ENCODE measurements around the gene ATOSB. TPM values are rescaled to one million over a fixed set of nuclear protein-coding genes. Genes with fewer than 3 reads are reported as not detected.
"Not testable (repeated sequence)": the region's sequence is repeated elsewhere in the genome, so short reads cannot be mapped to it uniquely, and the experiment has no call there.

The ATOSB gene
- total RNA-seq, 1 donor from 2014 or later: 43.2 TPM

DNA sequence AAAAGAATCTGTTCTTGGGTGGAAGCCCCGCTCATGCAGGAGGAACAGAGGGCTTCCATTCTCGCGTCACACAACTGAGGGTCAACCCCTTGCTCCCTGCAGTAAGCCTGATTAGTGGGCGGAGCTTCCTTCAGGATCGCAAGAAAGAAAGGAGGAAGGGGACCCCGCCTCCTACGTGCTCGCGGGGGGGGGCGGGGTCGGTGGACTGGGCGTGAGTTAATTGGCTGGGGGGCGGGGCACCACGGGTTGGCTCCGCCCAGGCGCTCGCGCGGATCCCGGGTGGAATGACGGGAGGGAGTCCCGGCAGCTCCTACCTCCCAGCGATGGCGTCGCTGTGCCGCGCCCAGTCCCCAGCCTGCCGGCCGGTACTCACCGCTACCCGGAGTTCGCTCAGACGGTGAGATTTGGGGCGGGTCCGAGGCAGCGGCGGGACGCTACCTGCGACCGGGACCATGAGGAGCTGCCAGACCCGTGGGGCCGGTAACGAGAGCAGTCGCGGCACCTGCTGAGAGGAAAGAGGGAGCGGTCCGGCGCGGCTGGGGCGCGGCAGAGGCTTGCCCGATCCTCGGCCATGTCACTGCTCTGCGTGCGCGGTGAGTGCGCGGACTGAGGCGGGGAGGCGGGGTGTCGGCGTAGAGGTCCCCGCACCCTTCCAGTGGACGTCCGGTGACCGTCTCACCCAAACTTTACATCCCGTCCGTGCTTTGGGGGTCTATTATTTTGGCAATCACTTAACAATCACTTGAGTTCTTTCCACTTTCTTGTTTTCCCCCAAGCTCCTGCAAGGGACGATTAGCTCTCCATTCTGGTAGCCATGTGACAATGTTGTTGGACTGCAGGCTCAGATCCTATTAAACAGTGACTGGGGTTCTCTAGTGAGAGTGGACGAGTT lies 46.3 kb upstream of the ATOSB start, which contains the start of gene UNC13B:
Gene UNC13B (plus strand): TSS at position 297 of the 892 bp plus-strand sequence. CDS start 275 bp downstream, at position 572.
- H3K27ac Mint-ChIP-seq (ENCODE audit: unreplicated experiment): peak within 1 kb of the TSS; percentile 93
- peak; percentile 96 for DNase-seq (ENCODE audit: low spot score)

DNA sequence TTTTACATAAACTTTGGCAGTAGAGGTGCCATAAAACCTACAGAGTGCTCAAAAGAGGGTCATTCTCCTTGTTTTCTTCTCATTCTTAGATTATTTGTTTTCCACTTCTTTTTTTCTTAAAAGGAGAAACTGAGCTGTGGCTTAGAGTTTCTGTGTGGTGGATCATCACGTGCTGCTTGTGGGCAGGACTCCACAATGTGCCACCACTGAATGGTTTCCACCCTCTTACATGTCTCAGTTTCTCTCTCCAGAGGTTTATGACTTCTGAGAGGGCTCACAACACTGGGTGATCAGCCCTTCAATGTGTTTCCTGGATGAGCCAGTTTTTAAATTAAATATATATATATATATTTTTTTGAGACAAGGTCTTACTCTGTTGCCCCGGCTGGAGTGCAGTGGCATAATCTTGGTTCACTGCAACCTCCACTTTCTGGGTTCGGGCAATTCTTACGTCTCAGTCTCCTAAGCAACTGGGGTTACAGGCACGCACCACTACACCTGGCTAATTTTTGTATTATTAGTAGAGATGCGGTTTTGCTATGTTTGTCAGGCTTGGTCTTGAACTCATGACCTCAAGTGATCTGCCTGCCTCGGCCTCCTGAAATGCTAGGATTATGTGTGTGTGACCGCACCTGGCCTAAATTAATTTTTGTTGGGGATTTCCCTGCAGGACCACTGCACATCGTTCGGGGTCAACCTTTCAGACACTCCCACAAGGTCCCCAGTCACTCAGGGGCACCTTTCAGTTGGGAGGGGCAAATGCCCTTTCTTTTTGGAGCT lies 43.0 kb upstream of the ATOSB start:
- no peak for DNase-seq (ENCODE audit: low spot score)
- H3K4me3 Mint-ChIP-seq (ENCODE audit: unreplicated experiment): no peak overlapping the region
- H3K4me1 Mint-ChIP-seq (ENCODE audit: low read depth): peaks cover 18% of the 10 kb centered on the region
- H3K27me3 Mint-ChIP-seq (ENCODE audit: low read depth): no peaks in the 10 kb centered on the region
- H3K9me3 Mint-ChIP-seq (ENCODE audit: low read depth): no peaks in the 10 kb centered on the region
- TF ChIP-seq, protein P1, sequence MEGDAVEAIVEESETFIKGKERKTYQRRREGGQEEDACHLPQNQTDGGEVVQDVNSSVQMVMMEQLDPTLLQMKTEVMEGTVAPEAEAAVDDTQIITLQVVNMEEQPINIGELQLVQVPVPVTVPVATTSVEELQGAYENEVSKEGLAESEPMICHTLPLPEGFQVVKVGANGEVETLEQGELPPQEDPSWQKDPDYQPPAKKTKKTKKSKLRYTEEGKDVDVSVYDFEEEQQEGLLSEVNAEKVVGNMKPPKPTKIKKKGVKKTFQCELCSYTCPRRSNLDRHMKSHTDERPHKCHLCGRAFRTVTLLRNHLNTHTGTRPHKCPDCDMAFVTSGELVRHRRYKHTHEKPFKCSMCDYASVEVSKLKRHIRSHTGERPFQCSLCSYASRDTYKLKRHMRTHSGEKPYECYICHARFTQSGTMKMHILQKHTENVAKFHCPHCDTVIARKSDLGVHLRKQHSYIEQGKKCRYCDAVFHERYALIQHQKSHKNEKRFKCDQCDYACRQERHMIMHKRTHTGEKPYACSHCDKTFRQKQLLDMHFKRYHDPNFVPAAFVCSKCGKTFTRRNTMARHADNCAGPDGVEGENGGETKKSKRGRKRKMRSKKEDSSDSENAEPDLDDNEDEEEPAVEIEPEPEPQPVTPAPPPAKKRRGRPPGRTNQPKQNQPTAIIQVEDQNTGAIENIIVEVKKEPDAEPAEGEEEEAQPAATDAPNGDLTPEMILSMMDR (IDR thresholded peaks at IDR 0.05): no peak
- no peak overlapping the region for H3K27ac Mint-ChIP-seq (ENCODE audit: unreplicated experiment)
- H3K36me3 Mint-ChIP-seq (ENCODE audit: low read depth): peaks cover 2% of the 10 kb centered on the region

More for the DNA sequence above, 46.3 kb upstream of the ATOSB start, which contains the start of gene UNC13B:
- Mint-ChIP-seq H3K4me1 (ENCODE audit: low read depth) (peaks cover 29% of the 10 kb centered on the region), H3K27me3 (ENCODE audit: low read depth) (no peaks in the 10 kb centered on the region), H3K36me3 (ENCODE audit: low read depth) (no peaks in the 10 kb centered on the region), H3K4me3 (ENCODE audit: unreplicated experiment) (peak within 1 kb of the TSS; percentile 93), H3K9me3 (ENCODE audit: low read depth) (no peaks in the 10 kb centered on the region)
- TF ChIP-seq, protein P1 (IDR thresholded peaks at IDR 0.05): peak; percentile 69

DNA sequence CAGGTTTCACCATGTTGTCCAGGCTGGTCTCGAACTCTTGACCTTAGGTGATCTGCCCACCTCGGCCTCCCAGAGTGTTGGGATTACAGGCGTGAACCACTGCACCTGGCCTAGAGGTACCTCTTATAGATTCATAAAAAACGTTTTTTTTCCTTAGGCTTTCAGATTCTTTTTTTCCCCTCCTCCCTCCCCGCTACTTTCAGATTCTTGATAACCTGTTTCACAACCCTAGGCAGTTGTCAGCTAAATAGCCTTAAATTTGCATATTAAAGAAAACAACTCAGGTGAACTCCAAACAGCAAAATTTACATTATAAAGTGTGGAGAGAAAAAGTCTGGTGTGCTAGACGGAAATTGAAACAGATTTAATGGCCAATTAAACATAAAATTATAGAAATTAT lies 42.2 kb upstream of the ATOSB start:
- not testable (repeated sequence) for H3K4me1 Mint-ChIP-seq (ENCODE audit: low read depth); DNase-seq (ENCODE audit: low spot score); H3K36me3 Mint-ChIP-seq (ENCODE audit: low read depth); H3K27me3 Mint-ChIP-seq (ENCODE audit: low read depth); H3K27ac Mint-ChIP-seq (ENCODE audit: unreplicated experiment); H3K4me3 Mint-ChIP-seq (ENCODE audit: unreplicated experiment); H3K9me3 Mint-ChIP-seq (ENCODE audit: low read depth)

DNA sequence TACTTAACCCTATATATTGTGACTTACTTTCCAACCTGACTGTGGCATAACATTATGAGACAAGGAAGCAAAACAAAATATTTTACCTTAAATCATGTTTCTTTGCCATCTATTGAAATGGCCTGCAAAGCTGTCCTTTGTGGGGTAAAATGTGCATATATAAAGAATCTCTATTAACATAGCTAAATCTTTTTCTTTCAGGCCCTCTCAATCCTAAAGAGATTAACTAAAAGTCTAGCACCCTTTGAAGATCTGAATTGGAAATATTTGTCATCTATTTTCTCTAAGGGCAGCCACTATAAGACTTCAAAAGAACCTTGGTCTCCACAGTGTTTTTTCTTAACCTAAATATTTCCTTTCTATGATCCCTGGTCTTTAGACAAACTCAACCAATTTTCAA lies 41.1 kb upstream of the ATOSB start:
- Mint-ChIP-seq H3K4me1 (ENCODE audit: low read depth) (peaks cover 5% of the 10 kb centered on the region), H3K27ac (ENCODE audit: unreplicated experiment) (no peak overlapping the region), H3K4me3 (ENCODE audit: unreplicated experiment) (no peak overlapping the region), H3K27me3 (ENCODE audit: low read depth) (no peaks in the 10 kb centered on the region), H3K36me3 (ENCODE audit: low read depth) (peaks cover 2% of the 10 kb centered on the region), H3K9me3 (ENCODE audit: low read depth) (no peaks in the 10 kb centered on the region)
- TF ChIP-seq, protein P1 (IDR thresholded peaks at IDR 0.05): no peak
- no peak for DNase-seq (ENCODE audit: low spot score)

DNA sequence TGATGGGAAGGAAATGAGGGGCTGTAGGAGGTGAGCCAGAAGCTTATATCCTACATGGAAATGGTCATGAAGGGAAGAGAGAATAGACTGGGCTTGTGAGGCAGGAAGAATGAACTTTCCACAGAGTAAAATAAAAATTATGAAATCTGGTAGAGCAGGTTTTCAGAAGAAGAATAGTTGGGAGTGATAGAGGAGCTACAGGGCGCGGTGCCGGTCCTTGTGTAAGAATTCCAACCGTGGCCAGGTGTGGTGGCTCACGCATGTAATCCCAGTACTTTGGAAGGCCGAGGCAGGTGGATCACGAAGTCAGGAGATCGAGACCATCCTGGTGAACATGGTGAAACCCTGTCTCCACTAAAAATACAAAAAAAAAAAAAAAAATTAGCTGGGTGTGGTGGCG lies 37.3 kb upstream of the ATOSB start:
- DNase-seq (ENCODE audit: low spot score): no peak
- Mint-ChIP-seq H3K4me3 (ENCODE audit: unreplicated experiment) (no peak overlapping the region), H3K36me3 (ENCODE audit: low read depth) (peaks cover 15% of the 10 kb centered on the region), H3K27me3 (ENCODE audit: low read depth) (no peaks in the 10 kb centered on the region), H3K4me1 (ENCODE audit: low read depth) (no peaks in the 10 kb centered on the region), H3K27ac (ENCODE audit: unreplicated experiment) (no peak overlapping the region), H3K9me3 (ENCODE audit: low read depth) (peaks cover 22% of the 10 kb centered on the region)
- TF ChIP-seq, protein P1 (IDR thresholded peaks at IDR 0.05): no peak

DNA sequence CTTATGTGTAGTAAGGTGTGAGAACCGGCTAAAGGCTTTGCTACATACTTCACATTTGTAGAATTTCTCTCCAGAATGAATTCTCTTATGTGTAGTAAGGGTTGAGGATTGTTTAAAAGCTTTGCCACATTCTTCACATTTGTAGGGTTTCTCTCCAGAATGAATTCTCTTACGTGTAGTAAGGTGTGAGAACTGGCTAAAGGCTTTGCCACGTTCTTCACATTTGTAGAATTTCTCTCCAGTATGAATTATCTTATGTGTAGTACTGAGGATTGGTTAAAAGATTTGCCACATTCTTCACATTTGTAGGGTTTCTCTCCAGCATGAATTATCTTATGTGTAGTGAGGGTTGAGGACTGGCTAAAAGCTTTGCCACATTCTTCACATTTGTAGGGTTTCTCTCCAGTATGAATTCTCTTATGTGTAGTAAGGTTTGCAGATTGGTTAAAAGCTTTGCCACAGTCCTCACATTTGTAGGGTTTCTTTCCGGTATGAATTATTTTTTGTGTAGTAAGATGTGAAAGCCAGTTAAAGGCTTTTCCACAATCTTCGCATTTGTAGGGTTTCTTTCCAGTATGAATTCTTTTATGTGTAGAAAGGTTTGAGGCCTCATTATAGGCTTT lies 32.4 kb upstream of the ATOSB start:
- DNase-seq (ENCODE audit: low spot score); H3K27me3 Mint-ChIP-seq (ENCODE audit: low read depth); H3K27ac Mint-ChIP-seq (ENCODE audit: unreplicated experiment); H3K4me3 Mint-ChIP-seq (ENCODE audit: unreplicated experiment); H3K4me1 Mint-ChIP-seq (ENCODE audit: low read depth): not testable (repeated sequence)
- Mint-ChIP-seq H3K36me3 (ENCODE audit: low read depth) (peaks cover 19% of the 10 kb centered on the region), H3K9me3 (ENCODE audit: low read depth) (peaks cover 43% of the 10 kb centered on the region)
